GM18519 (cell line): Measurements from ENCODE around the gene ZCCHC18.
"Not testable (repeated sequence)": the region's sequence is repeated elsewhere in the genome, so short reads cannot be mapped to it uniquely, and the experiment has no call there.

Source experiments
- ATAC-seq: cut with Tn5 transposase; IDR thresholded peaks from one replicate; pipeline ENCODE4 v1.9.1; 2021; ENCODE audit warnings: mild to moderate bottlenecking, moderate library complexity; ENCODE audit not compliant: unreplicated experiment, low FRiP score

Gene ZCCHC18

GRCh38 chrX:104112326-104112951 is at the start of gene ZCCHC18:
Gene ZCCHC18 (plus strand): TSS chrX:104112523. CDS start chrX:104114112, 1,589 bp downstream.
- ATAC-seq, result peak; percentile 67

GRCh38 chrX:104062636-104063035 is 49.7 kb upstream of the ZCCHC18 start:
- ATAC-seq, result not testable (repeated sequence)

- ATAC-seq, result peak; percentile 94
These were observed 36.4 kb upstream of the ZCCHC18 start, which contains the start of gene TMSB15C for GRCh38 chrX:104075778-104076445. Gene TMSB15C (minus strand): TSS chrX:104076236.

DNA sequence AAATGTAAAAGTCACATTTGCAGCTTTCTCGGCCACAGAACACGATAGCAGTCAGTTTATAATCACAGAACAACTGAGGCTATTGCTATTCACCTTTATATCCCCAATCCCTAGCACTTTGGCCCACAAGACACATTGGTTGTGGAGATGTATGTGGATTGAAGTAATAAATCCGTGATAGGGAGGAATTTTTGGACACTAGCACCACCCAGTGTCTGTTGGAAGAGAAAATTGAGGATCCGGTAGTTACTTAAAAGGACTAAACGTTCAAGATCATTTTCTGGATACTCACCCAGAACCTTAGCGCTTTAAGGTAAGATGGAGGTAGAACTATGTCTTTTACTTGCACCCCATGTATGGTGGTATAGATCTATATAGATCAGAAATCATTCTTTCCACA is 34.5 kb upstream of the ZCCHC18 start:
- not testable (repeated sequence) for ATAC-seq

- no peak for ATAC-seq
These were observed 28.3 kb upstream of the ZCCHC18 start for GRCh38 chrX:104084063-104084462.

- ATAC-seq, result no peak
These were observed 27.6 kb upstream of the ZCCHC18 start for GRCh38 chrX:104084534-104085277.

- no peak for ATAC-seq
These were observed 26.8 kb upstream of the ZCCHC18 start for GRCh38 chrX:104085477-104085876.

DNA sequence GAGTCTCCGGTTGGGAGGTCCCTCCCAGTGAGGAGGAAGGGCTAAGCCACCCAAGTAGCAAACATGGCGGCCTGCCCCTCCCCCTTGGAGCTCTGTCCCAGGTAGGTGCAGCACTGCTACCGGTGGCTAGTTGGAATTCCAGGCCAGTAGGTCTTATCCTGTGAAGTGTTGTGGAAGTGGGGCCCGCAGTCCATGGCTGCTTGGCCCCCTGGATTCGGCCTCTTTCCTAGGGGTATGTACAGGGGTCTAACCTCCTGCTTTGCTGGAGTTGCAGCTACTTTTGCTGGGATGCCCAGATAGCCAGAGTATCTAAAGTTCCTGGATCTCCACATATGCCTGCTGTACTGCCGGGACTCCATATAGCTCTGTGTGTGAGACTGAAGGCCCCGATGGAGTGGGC is 26.4 kb upstream of the ZCCHC18 start:
- no peak for ATAC-seq

GRCh38 chrX:104098151-104098808 is 14.0 kb upstream of the ZCCHC18 start:
- ATAC-seq, result no peak

- ATAC-seq, result no peak
These were observed 13.4 kb upstream of the ZCCHC18 start for GRCh38 chrX:104098919-104099318.

DNA sequence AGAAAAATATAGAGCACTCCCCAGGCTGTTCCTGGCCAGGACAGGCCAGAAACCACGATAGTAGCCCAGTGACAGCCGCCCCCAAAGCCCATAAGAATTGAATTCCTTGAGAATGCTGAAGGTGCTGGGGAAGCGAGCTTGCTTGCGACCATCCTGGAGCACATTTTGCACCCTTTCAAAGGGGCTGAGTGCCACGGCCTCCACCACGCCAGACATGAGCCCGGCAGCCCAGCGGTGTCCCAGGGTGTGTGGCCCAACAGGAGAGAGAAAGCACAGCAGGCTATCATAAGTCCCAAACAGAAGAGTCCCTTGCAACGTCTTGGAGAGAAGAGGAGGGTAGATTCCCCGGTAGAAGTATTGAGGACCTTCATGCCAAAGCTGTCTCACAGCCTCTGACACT is 7.6 kb upstream of the ZCCHC18 start:
- no peak for ATAC-seq

DNA sequence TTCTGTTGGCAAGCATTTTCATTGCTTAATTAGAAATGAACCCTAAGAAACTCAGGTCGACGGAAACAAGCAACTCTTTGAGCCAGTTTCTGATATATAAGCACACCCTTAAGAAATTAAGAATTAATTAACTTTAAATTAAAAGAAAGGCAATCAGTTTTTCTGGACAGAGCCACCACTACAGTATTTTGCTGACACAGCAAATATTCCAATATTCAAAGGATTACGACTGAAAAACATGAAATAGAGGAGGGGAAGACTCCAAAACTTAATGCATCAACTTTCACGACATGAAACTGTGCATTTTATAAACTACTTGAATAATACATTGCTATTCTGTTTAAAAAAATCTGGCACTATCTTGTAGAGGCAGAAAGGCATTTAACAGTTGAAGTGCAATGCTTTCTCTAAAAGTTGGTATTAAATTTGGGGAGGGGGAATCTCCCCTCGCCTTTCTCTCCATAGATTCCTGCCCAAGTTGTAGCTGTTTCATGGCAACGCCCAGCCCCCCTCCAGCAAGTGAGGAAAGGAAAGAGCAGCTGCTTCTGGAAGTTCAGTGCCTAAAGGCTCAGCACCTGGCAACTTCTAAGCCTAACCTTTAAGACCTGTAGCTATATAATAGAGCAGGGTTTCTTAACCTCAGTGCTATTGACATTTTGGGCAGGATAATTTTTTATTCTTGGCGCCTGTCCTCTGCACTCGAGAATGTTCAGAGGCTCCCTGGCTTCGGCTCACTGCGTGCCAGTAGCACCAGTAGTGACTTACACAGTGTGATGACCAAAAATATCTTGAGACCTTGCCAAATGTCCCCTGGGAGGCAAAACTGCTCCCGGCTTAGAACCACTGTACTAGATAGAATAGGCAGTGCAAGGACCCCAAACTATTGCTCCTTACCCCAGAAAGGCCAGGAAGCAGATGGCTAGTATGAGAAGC is 6.7 kb upstream of the ZCCHC18 start:
- ATAC-seq, result no peak

- ATAC-seq, result no peak
These were observed 3.4 kb upstream of the ZCCHC18 start for GRCh38 chrX:104108955-104109354.

DNA sequence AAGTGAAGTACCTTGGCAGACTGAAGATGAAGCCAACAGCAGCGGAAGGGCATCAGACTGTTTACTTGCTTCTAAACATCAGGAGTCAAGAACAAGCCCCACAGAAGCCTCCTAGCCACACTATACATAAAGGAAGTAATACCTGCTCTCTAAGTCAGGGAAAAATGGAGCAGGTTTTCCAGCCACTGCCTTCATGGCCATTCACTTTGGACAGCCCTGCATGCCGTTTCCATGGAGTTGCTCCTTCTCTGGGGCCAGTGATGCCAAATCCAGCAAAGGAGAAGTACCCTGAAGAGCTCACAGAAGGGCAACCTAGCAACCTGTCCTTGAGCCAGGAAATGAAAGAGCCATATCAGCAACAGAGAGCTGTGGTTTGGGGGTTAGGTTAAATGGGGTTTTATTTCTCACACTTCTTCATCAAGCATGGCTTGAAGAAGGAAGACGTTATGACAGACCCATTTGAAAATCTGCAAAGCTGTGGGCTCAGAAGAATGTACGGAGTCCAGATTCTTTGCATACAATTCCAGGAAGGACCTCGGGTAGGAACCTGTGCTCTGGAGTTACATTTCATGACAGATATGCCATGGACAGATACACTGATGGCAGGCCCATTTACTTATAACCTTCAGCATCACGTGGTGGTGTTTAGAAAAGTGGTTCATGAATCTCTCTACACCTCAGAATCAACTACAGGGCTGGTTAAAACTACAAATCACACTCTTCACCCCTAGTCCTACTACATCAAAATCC is 1.7 kb upstream of the ZCCHC18 start:
- not testable (repeated sequence) for ATAC-seq

DNA sequence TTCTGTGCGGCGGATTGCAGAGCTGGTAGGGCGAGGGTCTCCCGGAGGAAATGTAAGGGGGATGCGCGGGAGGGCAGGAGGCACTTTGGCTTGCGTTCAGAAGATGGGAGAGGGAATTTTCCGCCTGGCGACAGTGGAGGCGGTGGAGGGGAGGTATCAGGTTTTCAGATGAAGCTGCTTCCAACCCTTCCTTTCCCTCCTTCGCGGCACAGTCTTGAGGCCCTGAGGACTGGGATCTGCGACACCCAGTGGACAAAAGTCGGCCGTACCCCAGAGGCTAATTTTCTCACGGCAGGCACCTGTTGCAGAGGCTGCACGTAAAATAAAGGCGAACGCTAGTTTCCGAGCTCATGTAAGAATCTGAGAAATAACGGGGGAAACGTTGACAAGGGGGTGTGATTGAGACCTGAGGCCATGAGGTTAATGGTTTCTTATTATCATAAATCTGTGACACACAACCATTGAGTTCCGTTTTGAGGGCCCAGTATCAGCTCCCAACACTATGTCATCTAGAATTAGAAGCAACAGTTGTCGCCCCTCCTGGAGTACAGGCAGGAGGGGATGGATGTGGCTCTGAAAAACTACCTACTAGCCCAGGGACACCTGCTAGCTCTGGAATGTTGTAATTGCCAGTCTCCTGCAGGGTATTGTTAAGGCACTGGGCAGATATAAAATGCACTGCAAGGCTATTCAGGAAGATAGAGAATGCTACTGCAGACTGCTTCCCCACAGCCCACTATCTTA is 1.1 kb downstream of the ZCCHC18 start:
- peak; percentile 41 for ATAC-seq

- ATAC-seq, result no peak
These were observed 5.4 kb downstream of the ZCCHC18 start for GRCh38 chrX:104117759-104118158.

- no peak for ATAC-seq
These were observed 6.4 kb downstream of the ZCCHC18 start for GRCh38 chrX:104118765-104119164.

- ATAC-seq, result no peak
These were observed 10.5 kb downstream of the ZCCHC18 start for GRCh38 chrX:104122829-104123228.
